Tibial nerve (tissue), 4 donors: ENCODE measurements around the gene TMEM132E.

Experiments
- EP300 ChIP-seq, 2 donors: sonication (generic); formaldehyde crosslinking; IDR thresholded peaks; one replicate each; pipeline ENCODE4 v1.6.1; 2017; ENCODE audit warnings: antibody characterized with exemption in 2 of 2, mild to moderate bottlenecking in 1 of 2
- TF ChIP-seq, protein P1 (sequence below), 5 experiments: fragments of 200-600 bp in 3 of 5; fragments of 450-650 bp in 2 of 5; sonication (generic) in 3 of 5; IDR thresholded peaks; one replicate each; pipeline ENCODE4 v1.5.1; 2016 to 2019; ENCODE audit warnings: antibody characterized with exemption in 5 of 5, mild to moderate bottlenecking in 3 of 5, moderate library complexity in 2 of 5

DNA sequence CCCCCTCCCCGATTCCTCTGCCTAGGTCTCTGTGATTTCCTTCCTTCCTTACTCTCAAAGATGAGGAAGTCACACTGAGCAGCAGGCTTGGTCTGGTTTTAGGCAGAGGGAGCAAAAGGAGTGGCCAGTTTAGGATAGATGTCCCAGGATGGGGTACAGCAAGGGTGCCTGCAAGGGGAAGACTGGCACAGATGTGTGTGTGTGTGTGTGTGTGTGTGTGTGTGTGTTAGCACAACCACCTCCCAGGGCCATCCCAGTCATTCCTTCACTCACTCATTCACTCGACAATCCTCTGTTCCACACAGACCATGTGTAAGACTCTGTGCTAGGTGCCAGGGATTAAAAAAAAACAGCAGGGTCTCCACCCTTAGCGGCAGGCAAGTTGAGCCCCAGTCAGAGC, 35.9 kb downstream of the TMEM132E start:
- TF ChIP-seq, protein P1, sequence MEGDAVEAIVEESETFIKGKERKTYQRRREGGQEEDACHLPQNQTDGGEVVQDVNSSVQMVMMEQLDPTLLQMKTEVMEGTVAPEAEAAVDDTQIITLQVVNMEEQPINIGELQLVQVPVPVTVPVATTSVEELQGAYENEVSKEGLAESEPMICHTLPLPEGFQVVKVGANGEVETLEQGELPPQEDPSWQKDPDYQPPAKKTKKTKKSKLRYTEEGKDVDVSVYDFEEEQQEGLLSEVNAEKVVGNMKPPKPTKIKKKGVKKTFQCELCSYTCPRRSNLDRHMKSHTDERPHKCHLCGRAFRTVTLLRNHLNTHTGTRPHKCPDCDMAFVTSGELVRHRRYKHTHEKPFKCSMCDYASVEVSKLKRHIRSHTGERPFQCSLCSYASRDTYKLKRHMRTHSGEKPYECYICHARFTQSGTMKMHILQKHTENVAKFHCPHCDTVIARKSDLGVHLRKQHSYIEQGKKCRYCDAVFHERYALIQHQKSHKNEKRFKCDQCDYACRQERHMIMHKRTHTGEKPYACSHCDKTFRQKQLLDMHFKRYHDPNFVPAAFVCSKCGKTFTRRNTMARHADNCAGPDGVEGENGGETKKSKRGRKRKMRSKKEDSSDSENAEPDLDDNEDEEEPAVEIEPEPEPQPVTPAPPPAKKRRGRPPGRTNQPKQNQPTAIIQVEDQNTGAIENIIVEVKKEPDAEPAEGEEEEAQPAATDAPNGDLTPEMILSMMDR (IDR thresholded peaks at IDR 0.05): no peak
- TF ChIP-seq EP300 (IDR thresholded peaks at IDR 0.05): no peak
